Bronchial epithelial cell (primary cell): ENCODE results near the gene CCDC87. TPM values are rescaled to one million over a fixed set of nuclear protein-coding genes. Genes with fewer than 3 reads are reported as not detected.
"Not testable (repeated sequence)": the region's sequence is repeated elsewhere in the genome, so short reads cannot be mapped to it uniquely, and the experiment has no call there.

Experiments
- DNase-seq: peaks from one replicate; pipeline ENCODE4 v3.0.0-alpha.2; 2010; ENCODE audit warnings: low read depth
- FAIRE-seq: peaks from 2 replicates; lab custom pipeline; 2011; peaks lifted over from hg19 to GRCh38; lab: Jason Lieb, UNC
- H3K27me3 ChIP-seq: 2 replicates; pipeline ENCODE4 v1.5.1; 2011; ENCODE audit warnings: low read length; ENCODE audit not compliant: control insufficient read depth, insufficient read depth
- H3K36me3 ChIP-seq: 2 replicates; pipeline ENCODE4 v1.5.1; 2011; ENCODE audit warnings: low read length; ENCODE audit not compliant: control insufficient read depth, insufficient read depth
- H3K4me3 ChIP-seq: 2 replicates; pipeline ENCODE4 v1.5.1; 2011; ENCODE audit warnings: mild to moderate bottlenecking, low read depth, low read length, control low read depth
- total RNA-seq: library from RNA; depleted of rRNA; stranded (reverse); fragments of >200 nt; gene quantifications from 2 replicates; pipeline ENCODE4 v1.2.1, GENCODE V29; 2014
- TF ChIP-seq, protein P1 (sequence below): IDR thresholded peaks from 2 replicates; pipeline ENCODE4 v1.5.1; 2011; ENCODE audit warnings: mild to moderate bottlenecking, moderate library complexity, low read length, control low read depth, inconsistent platforms; ENCODE audit not compliant: insufficient read depth, severe bottlenecking

CCDC87 gene
- total RNA-seq, 1 donor from 2014 or later = under 0.01 TPM

DNA sequence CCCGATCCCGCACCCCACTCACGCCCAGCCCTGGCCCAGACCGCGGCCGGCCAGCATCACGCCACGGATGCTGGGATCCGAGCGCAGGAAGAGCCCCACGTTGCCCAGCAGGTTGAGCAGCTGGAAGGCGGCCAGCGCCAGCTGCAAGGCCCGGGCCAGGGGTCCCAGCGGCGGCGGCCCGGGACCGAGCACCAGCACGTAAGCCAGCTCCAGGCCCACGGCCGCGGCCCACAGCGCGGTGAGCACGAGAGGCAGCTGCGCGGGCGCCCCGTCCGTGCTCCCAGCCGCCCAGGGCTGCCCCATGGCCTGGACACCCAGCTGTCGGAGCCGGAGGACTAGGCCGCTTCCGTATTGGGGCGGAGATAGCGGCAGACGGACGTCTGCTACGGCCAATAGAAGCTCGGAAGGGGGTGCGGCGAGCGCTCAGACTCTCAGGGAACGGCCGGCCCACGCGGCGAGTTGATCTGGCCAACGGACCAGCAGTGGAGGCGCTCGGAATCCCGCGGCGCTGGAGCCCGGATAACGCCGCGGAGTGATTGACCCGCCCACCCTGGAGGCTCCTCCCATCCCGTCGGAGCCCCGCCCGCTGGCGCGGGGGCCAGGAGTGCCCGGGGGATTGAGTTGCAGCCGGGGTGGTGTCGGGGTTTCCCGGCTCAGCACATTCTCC lies 47.0 kb downstream of the CCDC87 start, which contains the start of gene ZDHHC24:
Gene ZDHHC24 (minus strand): TSS at position 348 of the 667 bp plus-strand sequence. CDS start 45 bp downstream, at position 303.
- peak; percentile 23 for FAIRE-seq

DNA sequence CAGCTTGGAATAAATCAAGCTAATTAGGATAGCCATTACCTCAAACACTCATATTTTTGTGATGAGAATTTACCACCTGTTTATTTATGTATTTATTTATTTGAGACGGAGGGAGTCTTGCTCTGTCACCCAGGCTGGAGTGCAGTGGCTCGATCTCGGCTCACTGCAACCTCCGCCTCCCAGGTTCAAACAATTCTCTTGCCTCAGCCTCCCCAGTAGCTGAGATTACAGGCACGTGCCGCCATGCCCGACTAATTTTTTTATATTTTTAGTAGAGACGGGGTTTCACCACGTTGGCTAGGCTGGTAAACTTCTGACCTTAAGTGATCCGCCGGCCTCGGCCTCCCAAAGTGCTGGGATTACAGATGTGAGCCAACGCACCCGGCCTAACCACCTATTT lies 47.9 kb downstream of the CCDC87 start:
- peaks cover 17% of the 10 kb centered on the region for H3K36me3 ChIP-seq
- H3K4me3 ChIP-seq = peak overlapping the region; percentile 87
- FAIRE-seq, H3K27me3 ChIP-seq, DNase-seq: not testable (repeated sequence)

More for the DNA sequence above, 47.0 kb downstream of the CCDC87 start, which contains the start of gene ZDHHC24:
- peaks cover 15% of the 10 kb centered on the region for H3K36me3 ChIP-seq
- H3K4me3 ChIP-seq = peak within 1 kb of the TSS; percentile 87
- TF ChIP-seq, protein P1, sequence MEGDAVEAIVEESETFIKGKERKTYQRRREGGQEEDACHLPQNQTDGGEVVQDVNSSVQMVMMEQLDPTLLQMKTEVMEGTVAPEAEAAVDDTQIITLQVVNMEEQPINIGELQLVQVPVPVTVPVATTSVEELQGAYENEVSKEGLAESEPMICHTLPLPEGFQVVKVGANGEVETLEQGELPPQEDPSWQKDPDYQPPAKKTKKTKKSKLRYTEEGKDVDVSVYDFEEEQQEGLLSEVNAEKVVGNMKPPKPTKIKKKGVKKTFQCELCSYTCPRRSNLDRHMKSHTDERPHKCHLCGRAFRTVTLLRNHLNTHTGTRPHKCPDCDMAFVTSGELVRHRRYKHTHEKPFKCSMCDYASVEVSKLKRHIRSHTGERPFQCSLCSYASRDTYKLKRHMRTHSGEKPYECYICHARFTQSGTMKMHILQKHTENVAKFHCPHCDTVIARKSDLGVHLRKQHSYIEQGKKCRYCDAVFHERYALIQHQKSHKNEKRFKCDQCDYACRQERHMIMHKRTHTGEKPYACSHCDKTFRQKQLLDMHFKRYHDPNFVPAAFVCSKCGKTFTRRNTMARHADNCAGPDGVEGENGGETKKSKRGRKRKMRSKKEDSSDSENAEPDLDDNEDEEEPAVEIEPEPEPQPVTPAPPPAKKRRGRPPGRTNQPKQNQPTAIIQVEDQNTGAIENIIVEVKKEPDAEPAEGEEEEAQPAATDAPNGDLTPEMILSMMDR = no peak
- H3K27me3 ChIP-seq = peaks cover 5% of the 10 kb centered on the region
- DNase-seq = peak; percentile 90

DNA sequence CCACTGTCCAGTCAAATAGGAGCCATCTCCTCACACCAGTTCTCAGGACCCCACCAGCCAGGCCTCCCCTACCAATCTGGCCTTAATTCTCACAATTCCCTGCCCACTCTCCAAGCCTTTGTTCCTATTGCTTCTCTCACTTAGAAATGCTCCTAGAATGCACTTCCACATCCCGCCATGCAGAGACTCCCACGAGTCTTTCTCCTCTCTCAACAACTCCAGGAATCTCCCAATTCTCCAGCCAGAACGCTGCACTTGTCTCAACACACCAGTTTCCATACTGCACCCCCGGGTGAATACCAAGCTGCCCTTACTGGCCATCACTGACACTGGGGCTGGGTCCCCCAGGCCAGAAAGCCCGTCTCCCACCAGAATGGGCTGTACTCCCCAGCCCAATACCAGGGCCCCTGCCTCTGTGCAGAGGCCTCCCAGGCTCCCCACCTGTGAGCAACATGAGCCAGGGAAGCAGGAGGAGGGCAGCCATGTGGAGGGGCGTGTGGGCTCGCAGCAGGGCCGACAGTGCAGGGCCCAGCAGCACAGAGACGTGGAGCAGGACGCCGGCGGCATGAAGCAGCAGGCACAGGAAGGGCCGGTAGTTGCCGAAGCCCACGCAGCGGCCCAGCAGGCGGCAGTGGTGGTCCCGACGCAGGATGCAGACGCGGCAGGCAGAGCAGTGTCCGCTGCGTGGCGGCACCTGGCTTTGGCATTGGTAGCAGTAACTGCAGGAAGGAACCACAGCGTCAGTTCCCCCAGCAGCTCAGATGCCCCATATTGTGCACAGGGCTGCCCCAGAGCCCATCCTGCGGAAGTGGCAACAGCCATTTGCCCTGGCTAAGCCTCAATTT lies 49.4 kb downstream of the CCDC87 start:
- peaks cover 17% of the 10 kb centered on the region for H3K36me3 ChIP-seq
- no peak overlapping the region for H3K4me3 ChIP-seq
- TF ChIP-seq, protein P1 = peak; percentile 19
- no peak for DNase-seq
- FAIRE-seq = no peak
- peaks cover 2% of the 10 kb centered on the region for H3K27me3 ChIP-seq

DNA sequence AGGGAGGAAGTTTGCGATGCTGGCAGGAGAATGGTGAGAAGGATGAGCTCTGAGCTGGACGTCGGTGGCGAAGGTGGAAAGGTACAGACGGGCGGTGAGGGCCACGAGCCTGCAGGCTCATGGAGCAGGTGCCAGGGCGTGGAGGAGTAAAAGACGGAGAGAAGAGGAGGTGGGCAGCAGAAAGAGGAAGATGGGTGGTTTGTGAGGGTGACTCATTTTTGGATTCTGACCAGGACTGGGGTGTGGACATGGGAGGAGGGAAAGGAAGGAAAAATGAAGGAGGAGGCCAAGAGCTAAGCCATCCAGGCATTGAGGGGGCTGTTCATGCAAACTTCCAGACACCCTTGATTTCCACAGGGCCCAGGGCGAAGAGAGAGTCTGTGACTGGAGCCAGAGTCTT lies 50.5 kb downstream of the CCDC87 start:
- peaks cover 2% of the 10 kb centered on the region for H3K27me3 ChIP-seq
- no peak for FAIRE-seq
- H3K4me3 ChIP-seq = no peak overlapping the region
- H3K36me3 ChIP-seq = peaks cover 17% of the 10 kb centered on the region
- TF ChIP-seq, protein P1 = no peak
- DNase-seq = peak; percentile 12

DNA sequence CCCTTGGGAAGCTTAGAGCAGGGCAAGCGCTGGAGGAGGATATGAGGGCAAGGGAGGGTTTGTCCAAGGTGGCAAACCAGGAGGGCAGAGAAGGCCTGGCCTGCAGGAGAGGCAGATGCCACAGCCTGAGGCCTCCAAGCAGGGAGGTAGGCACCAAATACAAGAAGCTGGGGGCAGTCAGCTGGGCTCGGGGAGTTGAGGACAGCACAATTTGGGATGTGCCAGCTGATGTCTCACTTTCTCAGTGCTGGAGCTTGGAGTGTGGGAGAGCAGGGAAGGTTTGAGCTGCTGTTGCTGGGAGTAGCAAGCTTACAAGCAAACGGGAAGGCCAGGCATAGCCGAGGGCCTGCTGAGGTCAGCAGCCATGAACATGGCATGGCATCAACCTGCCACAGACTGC lies 51.0 kb downstream of the CCDC87 start:
- peaks cover 2% of the 10 kb centered on the region for H3K27me3 ChIP-seq
- TF ChIP-seq, protein P1 = no peak
- DNase-seq (no peak), FAIRE-seq (no peak)
- peaks cover 18% of the 10 kb centered on the region for H3K36me3 ChIP-seq
- no peak overlapping the region for H3K4me3 ChIP-seq

DNA sequence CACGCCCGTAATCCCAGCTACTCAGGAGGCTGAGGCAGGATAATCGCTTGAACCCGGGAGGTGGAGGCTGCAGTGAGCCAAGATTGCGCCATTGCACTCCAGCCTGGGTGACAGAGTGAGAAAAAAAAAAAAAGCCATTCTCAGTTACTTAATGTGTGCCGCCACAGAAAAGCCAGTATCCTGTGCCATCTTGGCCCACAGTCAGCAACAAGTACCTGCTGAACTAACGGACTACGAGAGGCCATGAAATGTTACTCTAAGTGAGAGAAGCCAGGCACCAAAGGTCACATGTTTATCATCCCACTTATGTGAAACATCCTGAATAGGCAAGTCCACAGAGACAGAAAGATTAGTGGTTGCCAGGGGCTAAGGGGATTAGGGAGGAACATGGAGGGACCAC lies 52.3 kb downstream of the CCDC87 start:
- DNase-seq, FAIRE-seq, H3K4me3 ChIP-seq, H3K27me3 ChIP-seq: not testable (repeated sequence)
- peaks cover 18% of the 10 kb centered on the region for H3K36me3 ChIP-seq

Other genes with a start within 250 kb of the CCDC87 start
- 67.6 and 81.6 TPM in 2 replicates for gene BRMS1, start 248.0 kb downstream of the CCDC87 start, total RNA-seq
- 7.7 and 10.8 TPM in 2 replicates for gene B4GAT1, start 245.4 kb downstream of the CCDC87 start, total RNA-seq
- gene SLC29A2, start 221.3 kb downstream of the CCDC87 start, total RNA-seq = 1.9 and 2.1 TPM in 2 replicates
- gene NPAS4, start 172.0 kb downstream of the CCDC87 start, total RNA-seq = not detected in 2 replicates
- 38.5 and 43.7 TPM in 2 replicates for gene MRPL11, start 154.2 kb downstream of the CCDC87 start, total RNA-seq
- 10.4 and 11.6 TPM in 2 replicates for gene PELI3, start 126.2 kb downstream of the CCDC87 start, total RNA-seq
- 45.0 and 70.0 TPM in 2 replicates for gene DPP3, start 112.6 kb downstream of the CCDC87 start, total RNA-seq
- 8.2 and 9.5 TPM in 2 replicates for gene BBS1, start 82.4 kb downstream of the CCDC87 start, total RNA-seq
- 8.4 and 9.7 TPM in 2 replicates for gene ZDHHC24, start 47.0 kb downstream of the CCDC87 start, total RNA-seq
- gene ACTN3, start 46.2 kb downstream of the CCDC87 start, total RNA-seq = not detected in 2 replicates
- gene CTSF, start 24.5 kb downstream of the CCDC87 start, total RNA-seq = 1.6 and 2.4 TPM in 2 replicates
- gene CCS, start 122 bp upstream of the CCDC87 start, total RNA-seq = 29.3 and 30.3 TPM in 2 replicates
- 7.4 and 10.9 TPM in 2 replicates for gene RBM14, start 23.6 kb upstream of the CCDC87 start, total RNA-seq
- 173 and 246 TPM in 2 replicates for gene RBM4, start 45.6 kb upstream of the CCDC87 start, total RNA-seq
- gene RBM4B, start 84.8 kb upstream of the CCDC87 start, total RNA-seq = 13.4 and 15.7 TPM in 2 replicates
- gene SPTBN2, start 136.2 kb upstream of the CCDC87 start, total RNA-seq = 38.7 and 67.3 TPM in 2 replicates